ENCODE results near the gene RNF146.
"Not testable (repeated sequence)": the region's sequence is repeated elsewhere in the genome, so short reads cannot be mapped to it uniquely, and the experiment has no call there.

The RNF146 gene

GRCh38 chr6:127288705-127289104 is 22.0 kb downstream of the RNF146 start:
- DNase-seq = no peak

DNA sequence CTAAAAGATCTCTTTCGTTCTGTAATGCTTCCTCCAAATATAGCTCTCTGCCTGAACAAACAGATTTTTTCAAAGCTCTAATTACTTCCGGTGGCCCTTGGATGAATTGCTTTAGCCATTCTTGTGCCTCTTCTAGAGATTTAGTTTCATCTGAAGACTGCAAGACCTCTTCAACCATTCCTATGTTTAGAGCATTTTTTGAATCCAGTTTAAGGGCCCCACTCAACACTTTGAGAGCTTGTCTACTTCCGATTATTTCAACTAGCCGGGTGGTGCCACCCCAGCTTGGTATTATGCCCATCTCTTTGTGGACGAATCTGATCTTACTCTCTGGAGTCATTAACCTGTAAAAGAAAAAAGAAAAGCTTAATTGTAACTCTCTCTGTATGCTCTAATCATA is 23.3 kb downstream of the RNF146 start:
- DNase-seq = no peak

GRCh38 chr6:127290391-127291265 is 24.0 kb downstream of the RNF146 start:
- DNase-seq = no peak

DNA sequence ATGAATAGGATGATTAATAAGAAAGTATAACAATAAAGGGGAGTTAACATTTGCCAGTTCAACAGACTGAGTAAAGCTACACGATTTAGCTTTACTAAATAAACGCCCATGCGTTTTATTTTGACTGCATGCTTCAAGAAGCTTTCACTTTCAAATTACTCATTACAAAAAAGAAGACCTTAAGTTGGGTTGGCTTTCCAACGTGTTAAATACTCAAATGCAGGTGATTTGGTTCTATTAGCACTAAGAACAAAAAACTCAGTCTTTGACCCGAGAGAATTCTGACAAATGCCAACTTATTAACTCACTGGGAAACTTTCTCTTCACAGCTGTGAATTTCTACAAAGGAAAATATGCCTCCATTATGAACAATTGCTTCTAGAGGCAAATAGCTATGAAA is 24.8 kb downstream of the RNF146 start:
- DNase-seq = no peak

- DNase-seq = no peak
These were observed 30.9 kb downstream of the RNF146 start for GRCh38 chr6:127297502-127298070.

- no peak for DNase-seq
These were observed 31.8 kb downstream of the RNF146 start for GRCh38 chr6:127298475-127298874.

DNA sequence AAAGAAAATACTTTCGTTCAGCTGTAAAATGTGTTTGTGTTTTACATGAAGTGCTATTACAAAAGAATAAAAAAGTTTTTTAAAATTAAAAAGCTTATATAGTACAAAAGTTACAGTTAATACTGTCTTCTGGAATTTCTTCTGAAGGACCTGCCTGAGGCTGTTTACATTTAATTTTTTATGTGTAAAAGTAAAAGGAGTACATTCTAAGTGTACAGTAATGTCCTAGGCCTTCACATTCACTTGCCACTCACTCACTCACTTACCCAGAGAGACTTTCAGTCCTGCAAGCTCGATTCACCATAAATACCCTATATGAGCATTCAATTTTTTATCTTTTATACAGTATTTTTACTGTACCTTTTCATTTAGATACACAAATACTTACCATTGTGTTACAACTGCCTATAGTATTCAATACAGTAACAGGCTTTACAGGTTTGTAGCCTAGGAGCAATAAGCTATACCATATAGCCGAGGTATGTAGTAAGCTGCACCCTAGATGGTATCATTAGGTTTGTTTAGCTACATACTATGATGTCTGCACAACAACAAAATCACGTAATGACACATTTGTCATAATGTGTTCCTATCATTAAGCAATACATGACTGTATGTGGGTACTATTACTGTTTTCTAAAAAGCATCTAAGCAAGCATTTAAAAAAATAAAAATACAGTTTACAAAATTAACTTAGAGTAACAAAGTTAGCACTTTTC is 33.0 kb downstream of the RNF146 start:
- no peak for DNase-seq

GRCh38 chr6:127300411-127300810 is 33.7 kb downstream of the RNF146 start:
- no peak for DNase-seq

DNA sequence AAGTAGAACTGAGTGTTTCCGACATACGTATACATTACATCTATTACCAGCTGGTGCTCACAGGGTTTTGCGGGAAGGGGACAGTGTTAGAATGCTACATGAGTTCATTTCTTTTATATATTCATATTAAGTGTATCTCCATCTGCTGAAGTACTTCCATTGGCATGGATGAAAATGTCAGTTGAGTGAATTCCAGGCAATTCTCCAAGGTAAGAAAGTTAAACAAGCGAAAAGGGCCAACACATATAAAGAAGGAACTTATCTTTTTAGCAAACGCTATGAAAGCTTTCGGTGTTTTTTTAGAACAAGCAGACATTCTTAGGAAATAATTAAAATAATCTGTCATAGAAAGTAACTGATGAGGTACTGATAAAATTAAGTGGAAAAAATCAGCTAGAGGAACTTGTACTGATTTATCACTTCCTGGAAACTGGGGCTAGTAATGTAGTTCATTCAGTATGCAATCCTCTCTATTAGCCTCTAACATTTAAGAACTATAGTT is 34.6 kb downstream of the RNF146 start:
- no peak for DNase-seq

DNA sequence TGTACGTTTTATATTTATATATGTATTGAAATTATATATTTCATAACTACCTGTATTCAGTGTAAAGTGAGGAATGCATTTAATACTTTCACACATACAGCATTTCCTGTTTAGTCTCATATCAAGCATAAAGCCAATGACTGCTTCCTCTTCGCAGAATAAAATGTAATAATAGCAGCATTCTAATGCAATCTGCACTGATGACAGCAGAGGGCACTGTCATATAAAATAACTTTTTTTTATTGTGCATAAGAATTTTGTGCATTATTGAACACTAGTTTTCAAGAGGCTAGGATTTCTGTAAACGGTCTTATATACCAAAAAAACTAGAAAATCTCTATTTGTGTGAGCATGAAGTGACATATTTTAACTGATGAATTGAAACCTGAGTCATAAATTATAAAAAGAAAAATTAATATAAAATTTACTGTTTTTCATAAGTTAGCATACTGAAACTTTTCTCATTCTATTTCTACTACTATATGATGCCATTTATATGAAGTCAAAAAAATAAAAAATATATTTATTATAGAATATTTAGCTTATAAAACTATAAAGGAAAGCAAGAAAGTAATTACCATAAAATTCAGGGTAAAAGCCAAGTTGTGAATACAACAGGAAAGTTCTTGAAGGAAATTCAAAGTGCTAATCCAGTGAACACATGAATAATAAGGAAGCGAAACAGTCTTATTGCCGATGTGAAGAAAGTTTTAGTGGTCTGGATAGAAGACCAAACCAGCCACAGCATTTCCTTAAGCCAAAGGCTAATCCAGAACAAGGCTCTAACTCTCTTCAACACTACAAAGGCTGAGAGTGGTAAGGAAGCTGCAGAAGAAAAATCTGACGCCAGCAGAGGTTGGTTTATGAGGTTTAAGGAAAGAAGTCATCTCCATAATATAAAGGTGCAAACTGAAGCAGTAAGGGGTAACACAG is 36.3 kb downstream of the RNF146 start:
- no peak for DNase-seq

- no peak for DNase-seq
These were observed 37.3 kb downstream of the RNF146 start for GRCh38 chr6:127303917-127304316.

DNA sequence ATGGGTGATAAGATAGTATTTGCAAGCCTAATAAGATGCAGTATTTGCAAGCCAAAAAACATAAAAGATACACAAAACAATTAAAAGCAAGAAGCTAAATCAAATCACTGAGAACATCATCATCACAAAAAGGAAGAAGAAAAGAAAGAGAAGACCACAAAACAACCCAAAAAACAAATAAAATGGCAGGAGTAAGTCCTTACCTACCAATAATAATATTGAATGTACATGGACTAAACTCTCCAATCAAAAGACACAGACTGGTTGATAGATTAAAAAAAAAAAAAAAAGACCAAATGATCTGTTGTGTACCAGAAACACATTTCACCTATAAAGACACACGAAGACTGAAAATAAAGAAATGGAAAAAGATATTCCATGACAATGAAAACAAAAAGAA is 39.1 kb downstream of the RNF146 start:
- DNase-seq = no peak

DNA sequence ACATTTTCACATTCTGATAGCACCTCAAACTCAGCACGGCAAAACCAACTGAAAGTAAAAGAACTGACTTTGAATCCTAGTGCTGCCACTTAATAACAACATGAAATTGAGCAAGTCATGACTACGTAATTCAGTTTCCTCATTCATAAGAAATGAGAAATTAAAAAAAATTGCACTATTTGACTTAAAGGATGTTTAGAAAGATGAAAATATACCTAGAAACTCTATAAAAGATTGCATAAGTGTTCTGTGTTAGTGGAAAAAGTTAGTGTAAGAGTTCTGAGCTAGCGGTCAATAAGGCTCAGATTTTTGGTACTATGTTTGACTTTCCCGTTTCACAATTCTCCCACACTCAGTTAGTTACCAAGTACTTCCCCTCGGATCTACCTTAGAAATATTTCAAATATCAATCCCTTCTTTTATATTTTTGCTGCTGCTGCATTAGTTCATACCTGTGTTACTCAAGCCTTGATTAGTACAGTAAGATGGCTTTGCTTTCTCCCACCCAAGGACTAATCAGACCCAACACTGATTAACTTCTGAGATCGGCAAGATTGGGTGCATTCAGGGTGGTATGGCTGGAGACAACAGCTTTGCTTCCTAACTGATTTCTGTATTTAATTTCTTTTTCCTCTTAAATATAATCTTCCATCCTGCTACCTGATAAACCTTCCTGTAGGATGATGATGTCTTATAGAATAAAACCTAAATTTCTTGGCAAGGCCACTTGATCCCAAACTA is 50.9 kb downstream of the RNF146 start:
- no peak for DNase-seq

DNA sequence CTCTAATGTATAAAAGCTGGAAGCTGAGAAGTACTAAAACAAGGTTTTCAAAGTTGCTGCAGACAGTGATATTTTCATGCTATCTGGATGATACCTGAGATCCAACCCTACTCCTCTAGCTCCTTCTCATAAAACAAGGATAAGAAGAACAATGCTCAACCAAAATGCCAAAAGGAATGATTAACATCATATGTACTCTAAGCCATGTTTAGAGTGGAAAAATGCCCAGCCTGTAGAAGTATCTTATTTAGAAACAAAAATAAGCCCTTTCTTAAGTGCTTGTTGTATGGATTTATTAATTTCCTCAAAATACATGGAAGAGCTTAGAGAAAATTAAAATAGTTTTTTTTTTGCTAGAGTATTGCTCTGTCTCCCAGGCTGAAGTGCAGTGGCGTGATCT is 53.0 kb downstream of the RNF146 start:
- DNase-seq = no peak

GRCh38 chr6:127328043-127328609 is 61.5 kb downstream of the RNF146 start:
- DNase-seq = no peak

DNA sequence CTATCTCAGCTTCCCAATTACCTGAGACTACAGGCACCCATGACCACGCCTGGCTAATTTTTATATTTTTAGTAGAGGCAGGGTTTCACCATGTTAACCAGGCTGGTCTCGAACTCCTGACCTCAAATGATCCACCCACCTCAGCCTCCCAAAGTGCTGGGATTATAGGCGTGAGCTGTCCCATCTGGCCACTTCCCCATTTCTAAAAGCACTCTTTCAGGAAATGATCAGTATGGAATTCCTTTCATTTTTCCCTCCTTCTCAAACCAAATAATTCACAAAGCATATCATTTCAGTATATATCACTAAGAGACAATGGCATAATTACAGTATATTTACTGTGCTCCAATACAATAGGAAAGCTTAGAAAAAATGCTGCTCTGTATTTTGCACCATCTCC is 64.6 kb downstream of the RNF146 start:
- not testable (repeated sequence) for DNase-seq

DNA sequence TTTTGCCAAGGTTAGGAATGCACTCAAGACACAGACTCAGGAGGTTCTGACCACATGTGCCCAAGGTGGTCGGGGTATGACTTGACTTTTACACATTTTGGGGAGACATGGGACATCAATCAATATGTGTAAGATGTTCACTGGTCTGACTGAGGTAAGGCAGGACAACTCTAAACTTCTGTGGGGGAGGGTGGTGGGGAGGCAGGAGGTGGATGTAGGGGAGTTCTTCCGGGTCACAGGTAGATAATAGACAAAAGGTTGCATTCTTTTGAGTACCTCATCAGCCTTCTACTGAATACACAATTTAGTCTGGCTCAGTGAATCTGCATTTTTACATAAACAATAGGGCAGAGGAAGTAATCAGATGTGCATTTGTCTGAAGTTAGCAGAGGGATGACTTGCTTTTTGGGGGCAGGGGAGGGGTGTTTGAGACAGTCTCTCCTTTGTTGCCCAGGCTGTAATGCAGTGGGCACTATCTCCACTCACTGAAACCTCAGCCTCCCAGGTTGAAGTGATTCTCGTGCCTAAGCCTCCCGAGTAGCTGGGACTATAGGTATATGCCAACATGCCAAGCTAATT is 65.8 kb downstream of the RNF146 start:
- no peak for DNase-seq
